ENCODE measurements around the gene TRIM73.
"Not testable (repeated sequence)": the region's sequence is repeated elsewhere in the genome, so short reads cannot be mapped to it uniquely, and the experiment has no call there.

TRIM73 gene

GRCh38 chr7:75415829-75416373 is 20.5 kb downstream of the TRIM73 start:
- DNase-seq (ENCODE audit: low read depth): not testable (repeated sequence)

- not testable (repeated sequence) for DNase-seq (ENCODE audit: low read depth)
These were observed 21.4 kb downstream of the TRIM73 start for GRCh38 chr7:75416787-75417186.

GRCh38 chr7:75418292-75418858 is 22.9 kb downstream of the TRIM73 start:
- DNase-seq (ENCODE audit: low read depth): not testable (repeated sequence)

- DNase-seq (ENCODE audit: low read depth): not testable (repeated sequence)
These were observed 23.8 kb downstream of the TRIM73 start for GRCh38 chr7:75419210-75419609.

GRCh38 chr7:75419693-75420092 is 24.3 kb downstream of the TRIM73 start:
- not testable (repeated sequence) for DNase-seq (ENCODE audit: low read depth)

- not testable (repeated sequence) for DNase-seq (ENCODE audit: low read depth)
These were observed 24.7 kb downstream of the TRIM73 start for GRCh38 chr7:75420152-75420551.

GRCh38 chr7:75421798-75422710 is 26.6 kb downstream of the TRIM73 start:
- DNase-seq (ENCODE audit: low read depth): not testable (repeated sequence)

GRCh38 chr7:75423481-75423880 is 28.1 kb downstream of the TRIM73 start:
- DNase-seq (ENCODE audit: low read depth): not testable (repeated sequence)

- not testable (repeated sequence) for DNase-seq (ENCODE audit: low read depth)
These were observed 43.6 kb downstream of the TRIM73 start for GRCh38 chr7:75439000-75439399.

GRCh38 chr7:75442101-75442464 is 46.7 kb downstream of the TRIM73 start:
- not testable (repeated sequence) for DNase-seq (ENCODE audit: low read depth)

- DNase-seq (ENCODE audit: low read depth): not testable (repeated sequence)
These were observed 47.2 kb downstream of the TRIM73 start for GRCh38 chr7:75442465-75443111.

- not testable (repeated sequence) for DNase-seq (ENCODE audit: low read depth)
These were observed 54.5 kb downstream of the TRIM73 start for GRCh38 chr7:75449946-75450345.

- not testable (repeated sequence) for DNase-seq (ENCODE audit: low read depth)
These were observed 57.1 kb downstream of the TRIM73 start for GRCh38 chr7:75452494-75452955.

Data from activated T-helper 1 cell treated with Interleukin-2 at 50 U/mL for 16 hours (primary cell).